HepG2 (cell line): Measurements from ENCODE around the gene B4GALT1. TPM values are rescaled to one million over a fixed set of nuclear protein-coding genes. Genes with fewer than 3 reads are reported as not detected.

Source experiments
- CBX5 ChIP-seq: sonication (generic); formaldehyde crosslinking; IDR thresholded peaks from 2 replicates; pipeline ENCODE4 v1.4.0; 2020; ENCODE audit warnings: missing genetic modification reagents, borderline replicate concordance
- CREM ChIP-seq, 2 experiments: sonication (generic) in 1 of 2; formaldehyde crosslinking in 1 of 2; IDR thresholded peaks; 2 replicates each; pipeline versions ENCODE4 v1.4.0 to v1.6.1; 2016 to 2020; ENCODE audit warnings: antibody characterized with exemption in 1 of 2, mild to moderate bottlenecking in 1 of 2, missing genetic modification reagents in 1 of 2
- GTF2F1 ChIP-seq: fragments of 150-350 bp; IDR thresholded peaks from 2 replicates; pipeline ENCODE4 v1.6.1; 2014; ENCODE audit warnings: low read length
- HMGXB4 ChIP-seq, 2 experiments: sonication (generic) in 1 of 2; formaldehyde crosslinking in 1 of 2; IDR thresholded peaks; 2 replicates each; pipeline versions ENCODE4 v1.4.0 to v1.6.1; 2018 to 2020; ENCODE audit warnings: missing genetic modification reagents in 2 of 2, borderline replicate concordance in 1 of 2, low read depth in 1 of 2, mild to moderate bottlenecking in 1 of 2, missing biosample characterization in 1 of 2
- HNF4A ChIP-seq: sonication (generic); formaldehyde crosslinking; IDR thresholded peaks from 2 replicates; pipeline ENCODE4 v1.4.0; 2020; ENCODE audit warnings: missing genetic modification reagents
- KAT8 ChIP-seq: IDR thresholded peaks from 2 replicates; pipeline ENCODE4 v1.6.1; 2016; ENCODE audit warnings: missing genetic modification reagents, missing compliant biosample characterization
- KLF12 ChIP-seq: sonication (generic); formaldehyde crosslinking; IDR thresholded peaks from 2 replicates; pipeline ENCODE4 v1.4.0; 2020; ENCODE audit warnings: missing genetic modification reagents, borderline replicate concordance
- KLF16 ChIP-seq, 2 experiments: sonication (generic) in 1 of 2; formaldehyde crosslinking in 1 of 2; IDR thresholded peaks; 2 replicates each; pipeline versions ENCODE4 v1.6.1 to v1.8.0; 2016 to 2023; ENCODE audit warnings: missing genetic modification reagents in 2 of 2, missing compliant biosample characterization in 1 of 2
- MXD3 ChIP-seq: IDR thresholded peaks from 2 replicates; pipeline ENCODE4 v1.6.1; 2016; ENCODE audit warnings: mild to moderate bottlenecking, missing biosample characterization, missing genetic modification reagents
- MZF1 ChIP-seq: sonication (generic); formaldehyde crosslinking; IDR thresholded peaks from 2 replicates; pipeline ENCODE4 v1.8.1; 2023; ENCODE audit warnings: mild to moderate bottlenecking, missing genetic modification reagents, borderline replicate concordance
- POGZ ChIP-seq: sonication (generic); formaldehyde crosslinking; IDR thresholded peaks from 2 replicates; pipeline ENCODE4 v1.4.0; 2020; ENCODE audit warnings: mild to moderate bottlenecking, missing genetic modification reagents
- SIN3B ChIP-seq: fragments of 150-350 bp; IDR thresholded peaks from 2 replicates; pipeline ENCODE4 v1.6.1; 2014; ENCODE audit warnings: low read length
- U2AF1 ChIP-seq: fragments of 200-400 bp; formaldehyde crosslinking; optimal IDR thresholded peaks from 2 replicates; pipeline ENCODE3; 2017; ENCODE audit warnings: mild to moderate bottlenecking, low read depth, low read length
- YEATS4 ChIP-seq: sonication (generic); formaldehyde crosslinking; IDR thresholded peaks from 2 replicates; pipeline ENCODE4 v1.4.0; 2020; ENCODE audit warnings: missing genetic modification reagents, borderline replicate concordance
- YY1 ChIP-seq: IDR thresholded peaks from 2 replicates; pipeline ENCODE4 v1.6.1; 2011; ENCODE audit warnings: low read length, low read depth, moderate library complexity, mild to moderate bottlenecking; ENCODE audit not compliant: insufficient read depth, insufficient replicate concordance
- ZBTB20 ChIP-seq: sonication (generic); formaldehyde crosslinking; IDR thresholded peaks from 2 replicates; pipeline ENCODE4 v1.8.1; 2023; ENCODE audit warnings: missing genetic modification reagents, low read depth, mild to moderate bottlenecking, borderline replicate concordance
- ZNF317 ChIP-seq: sonication (generic); formaldehyde crosslinking; IDR thresholded peaks from 2 replicates; pipeline ENCODE4 v1.5.0; 2020; ENCODE audit warnings: mild to moderate bottlenecking, missing genetic modification reagents
- ZNF484 ChIP-seq: sonication (generic); formaldehyde crosslinking; IDR thresholded peaks from 2 replicates; pipeline ENCODE4 v1.5.1; 2020; ENCODE audit warnings: mild to moderate bottlenecking, low read depth, missing genetic modification reagents, borderline replicate concordance
- ZNF672 ChIP-seq: sonication (generic); formaldehyde crosslinking; IDR thresholded peaks from 2 replicates; pipeline ENCODE4 v1.8.1; 2022; ENCODE audit warnings: missing genetic modification reagents
- ZNF83 ChIP-seq: sonication (generic); formaldehyde crosslinking; IDR thresholded peaks from 2 replicates; pipeline ENCODE4 v1.4.0; 2020; ENCODE audit warnings: missing genetic modification reagents, mild to moderate bottlenecking, borderline replicate concordance
- polyA plus RNA-seq, 8 experiments: library from polyadenylated mRNA; depleted of rRNA in 3 of 8; stranded (reverse) in 7 of 8; unstranded in 1 of 8; fragments of >200 nt; fragmentation: Illumina TruSeq in 4 of 8; extraction: Trizol in 4 of 8; gene quantifications; 2 replicates each; pipeline versions ENCODE4 v1.2.1 to v1.2.3, GENCODE V29; 2011 to 2016; ENCODE audit warnings: low read depth in 4 of 8, missing spikeins in 1 of 8, mixed read lengths in 1 of 8; ENCODE audit not compliant: insufficient read depth in 1 of 8
- total RNA-seq, 5 experiments: library from RNA; depleted of rRNA; stranded (reverse); fragments of >200 nt; fragmentation: Illumina TruSeq; extraction: Trizol; gene quantifications; 2 replicates each; pipeline ENCODE4 v1.2.3, GENCODE V29; 2016; ENCODE audit warnings: low read depth in 1 of 5
- TF ChIP-seq, protein P1 (sequence below): sonication (generic); formaldehyde crosslinking; IDR thresholded peaks from 2 replicates; pipeline ENCODE4 v1.5.0; 2020; ENCODE audit warnings: mild to moderate bottlenecking, missing genetic modification reagents
- TF ChIP-seq, protein P2 (sequence below): IDR thresholded peaks from 2 replicates; pipeline ENCODE4 v1.6.1; 2012; ENCODE audit warnings: inconsistent platforms
- TF ChIP-seq, protein P3 (sequence below): sonication (generic); formaldehyde crosslinking; IDR thresholded peaks from 2 replicates; pipeline ENCODE4 v1.4.0; 2020; ENCODE audit warnings: missing genetic modification reagents

The B4GALT1 gene
- total and polyA plus RNA-seq, 2 of the 13 experiments (the other 11 are each of a cell fraction or from before 2014, with no cell fraction given): 15.7 to 33.5 TPM

DNA sequence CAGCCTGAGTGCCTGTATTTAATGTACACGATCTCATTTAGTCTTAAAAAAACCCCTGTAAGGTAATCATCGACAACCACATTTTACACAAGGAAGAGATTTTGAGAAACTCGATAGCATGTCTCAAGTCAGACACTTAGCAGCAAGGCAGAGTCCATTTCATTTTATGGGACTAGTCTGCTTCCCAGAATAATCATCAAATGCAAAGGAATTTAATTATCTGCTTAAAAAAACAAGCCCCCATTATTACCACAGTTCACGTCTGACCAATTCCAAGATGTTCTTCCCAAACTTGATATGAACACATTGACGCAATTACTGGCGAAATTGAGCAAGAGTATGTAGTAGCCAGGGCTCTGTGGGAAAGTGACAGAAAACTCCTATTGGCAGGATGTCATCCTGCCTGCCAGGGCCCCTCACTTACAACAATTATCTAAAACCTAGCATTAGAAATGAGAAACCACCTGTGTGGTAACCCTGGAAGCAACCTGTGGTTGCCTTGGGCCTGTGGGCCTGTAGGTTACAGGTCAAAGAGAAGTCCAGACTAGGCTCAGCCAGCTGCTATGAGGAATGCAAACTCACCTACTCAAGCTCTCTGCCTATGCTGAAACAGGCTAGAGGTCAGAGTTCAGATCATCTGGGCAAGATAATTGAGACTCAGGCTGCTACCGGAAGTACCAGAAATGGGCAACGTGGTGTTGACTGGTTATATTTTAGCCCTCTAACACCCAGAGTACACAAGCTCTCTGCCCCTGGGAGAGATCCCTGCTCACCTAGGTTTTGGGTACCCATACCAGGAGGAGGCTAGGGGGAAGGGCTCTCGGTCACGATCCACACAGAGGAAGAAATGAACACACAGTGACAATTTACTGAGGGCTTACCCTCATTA, 1.6 kb downstream of the B4GALT1 start (continued):
- TF ChIP-seq HNF4A (CRISPR knock-in tag) (peak; percentile 95), MZF1 (no peak), YEATS4 (CRISPR knock-in tag) (peak; percentile 72), CREM (IDR thresholded peaks at IDR 0.05) (peak; percentile 74), CREM (CRISPR knock-in tag; IDR thresholded peaks at IDR 0.05) (no peak), GTF2F1 (no peak), KAT8 (peak; percentile 44), ZBTB20 (CRISPR knock-in tag) (no peak), HMGXB4 (CRISPR knock-in tag; IDR thresholded peaks at IDR 0.05; ENCODE audit: borderline replicate concordance in 1 of 2, low read depth in 1 of 2) (peak in 1 of 2 experiments; percentile 45; a peak in 2 of 4 replicates), ZNF317 (CRISPR knock-in tag) (no peak), KLF16 (CRISPR knock-in tag; IDR thresholded peaks at IDR 0.05) (no peak), ZNF83 (CRISPR knock-in tag) (no peak), U2AF1 (no peak), CBX5 (CRISPR knock-in tag) (peak; percentile 66; the same call in 1 of the 2 replicates), ZNF672 (CRISPR knock-in tag) (no peak), POGZ (CRISPR knock-in tag) (peak; percentile 61; the same call in 1 of the 2 replicates), ZNF484 (CRISPR knock-in tag) (no peak), MXD3 (no peak), YY1 (no peak), SIN3B (no peak), KLF12 (CRISPR knock-in tag) (no peak)
- TF ChIP-seq, protein P1, sequence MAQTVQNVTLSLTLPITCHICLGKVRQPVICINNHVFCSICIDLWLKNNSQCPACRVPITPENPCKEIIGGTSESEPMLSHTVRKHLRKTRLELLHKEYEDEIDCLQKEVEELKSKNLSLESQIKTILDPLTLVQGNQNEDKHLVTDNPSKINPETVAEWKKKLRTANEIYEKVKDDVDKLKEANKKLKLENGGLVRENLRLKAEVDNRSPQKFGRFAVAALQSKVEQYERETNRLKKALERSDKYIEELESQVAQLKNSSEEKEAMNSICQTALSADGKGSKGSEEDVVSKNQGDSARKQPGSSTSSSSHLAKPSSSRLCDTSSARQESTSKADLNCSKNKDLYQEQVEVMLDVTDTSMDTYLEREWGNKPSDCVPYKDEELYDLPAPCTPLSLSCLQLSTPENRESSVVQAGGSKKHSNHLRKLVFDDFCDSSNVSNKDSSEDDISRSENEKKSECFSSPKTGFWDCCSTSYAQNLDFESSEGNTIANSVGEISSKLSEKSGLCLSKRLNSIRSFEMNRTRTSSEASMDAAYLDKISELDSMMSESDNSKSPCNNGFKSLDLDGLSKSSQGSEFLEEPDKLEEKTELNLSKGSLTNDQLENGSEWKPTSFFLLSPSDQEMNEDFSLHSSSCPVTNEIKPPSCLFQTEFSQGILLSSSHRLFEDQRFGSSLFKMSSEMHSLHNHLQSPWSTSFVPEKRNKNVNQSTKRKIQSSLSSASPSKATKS (CRISPR knock-in tag): peak; percentile 78
- TF ChIP-seq, protein P2, sequence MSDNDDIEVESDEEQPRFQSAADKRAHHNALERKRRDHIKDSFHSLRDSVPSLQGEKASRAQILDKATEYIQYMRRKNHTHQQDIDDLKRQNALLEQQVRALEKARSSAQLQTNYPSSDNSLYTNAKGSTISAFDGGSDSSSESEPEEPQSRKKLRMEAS: peak; percentile 58
- TF ChIP-seq, protein P3, sequence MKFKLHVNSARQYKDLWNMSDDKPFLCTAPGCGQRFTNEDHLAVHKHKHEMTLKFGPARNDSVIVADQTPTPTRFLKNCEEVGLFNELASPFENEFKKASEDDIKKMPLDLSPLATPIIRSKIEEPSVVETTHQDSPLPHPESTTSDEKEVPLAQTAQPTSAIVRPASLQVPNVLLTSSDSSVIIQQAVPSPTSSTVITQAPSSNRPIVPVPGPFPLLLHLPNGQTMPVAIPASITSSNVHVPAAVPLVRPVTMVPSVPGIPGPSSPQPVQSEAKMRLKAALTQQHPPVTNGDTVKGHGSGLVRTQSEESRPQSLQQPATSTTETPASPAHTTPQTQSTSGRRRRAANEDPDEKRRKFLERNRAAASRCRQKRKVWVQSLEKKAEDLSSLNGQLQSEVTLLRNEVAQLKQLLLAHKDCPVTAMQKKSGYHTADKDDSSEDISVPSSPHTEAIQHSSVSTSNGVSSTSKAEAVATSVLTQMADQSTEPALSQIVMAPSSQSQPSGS (CRISPR knock-in tag): peak; percentile 90
